ENCODE data around the gene IPMK.
"Not testable (repeated sequence)": the region's sequence is repeated elsewhere in the genome, so short reads cannot be mapped to it uniquely, and the experiment has no call there.

- not testable (repeated sequence) for TF ChIP-seq CTCF, POLR2A (IDR thresholded peaks at IDR 0.05)
Observed at GRCh38 chr10:58243801-58244200, 23.9 kb downstream of the IPMK start.

Data from uterus (tissue), 2 donors.